Kasumi-1 (cell line): ENCODE results near the gene CAP2.
"Not testable (repeated sequence)": the region's sequence is repeated elsewhere in the genome, so short reads cannot be mapped to it uniquely, and the experiment has no call there.

Source experiments
- DNase-seq, 2 experiments: peaks; one replicate each; lab custom pipeline; 2025; lab: John Stamatoyannopoulos, UW

CAP2 gene

DNA sequence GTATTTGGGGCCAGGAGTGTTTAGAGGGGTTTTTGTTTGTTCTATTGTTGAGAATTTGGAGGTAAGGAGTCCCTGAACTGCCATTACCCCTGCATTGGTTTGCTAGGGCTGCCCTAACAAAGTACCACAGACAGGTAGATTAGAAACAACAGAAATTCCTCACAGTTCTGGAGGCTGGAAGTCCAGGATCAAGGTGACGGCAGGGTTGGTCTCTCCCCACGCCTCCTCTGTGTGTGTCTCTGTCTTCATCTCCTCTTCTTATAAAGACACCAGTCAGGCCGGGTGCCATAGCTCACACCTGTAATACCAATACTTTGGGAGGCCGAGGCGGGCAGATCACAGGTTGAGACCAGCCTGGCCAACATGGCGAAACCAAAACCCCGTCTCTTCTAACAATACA, 109.7 kb downstream of the CAP2 start:
- no peak for DNase-seq

DNA sequence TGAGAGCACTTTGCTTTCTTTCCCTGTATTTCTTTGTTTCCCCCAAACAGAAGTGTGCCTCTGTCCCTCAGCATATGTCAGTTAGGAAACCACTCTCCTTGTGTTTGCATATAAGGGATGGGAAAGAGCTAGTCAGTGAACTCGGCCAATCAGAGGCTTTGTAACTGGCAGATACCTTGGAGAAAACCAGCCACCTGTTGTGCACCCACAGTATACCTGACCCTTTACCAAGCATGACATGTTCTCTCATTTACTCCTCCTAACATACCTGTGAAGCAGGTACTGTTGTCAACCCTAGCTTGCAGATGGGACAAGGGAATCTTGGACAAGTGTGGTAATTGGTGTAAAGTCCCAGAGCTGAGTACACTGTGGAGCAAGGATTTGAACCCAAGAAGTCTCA, 110.6 kb downstream of the CAP2 start:
- DNase-seq, result no peak

DNA sequence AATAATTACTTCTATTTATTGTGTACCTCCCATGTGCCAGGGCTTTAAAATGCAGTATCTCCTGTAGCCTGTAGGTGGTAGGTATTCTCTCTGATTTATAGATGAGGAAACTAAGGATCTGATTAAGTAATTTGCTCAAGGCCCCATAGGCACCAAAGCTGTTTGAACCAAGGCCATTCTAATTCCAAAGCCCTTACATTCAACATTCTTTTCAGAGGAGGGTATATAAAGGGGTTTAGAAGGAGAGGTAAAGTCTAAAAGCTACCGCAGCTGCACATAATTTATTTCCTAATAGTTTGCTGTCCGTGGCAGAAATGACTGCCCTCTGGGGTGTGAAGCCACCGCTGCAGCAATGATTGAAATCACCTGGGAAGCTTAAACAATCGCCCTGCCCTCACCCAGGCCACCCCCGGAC, 111.7 kb downstream of the CAP2 start:
- DNase-seq, result peak in 1 of 2 experiments; percentile 33

DNA sequence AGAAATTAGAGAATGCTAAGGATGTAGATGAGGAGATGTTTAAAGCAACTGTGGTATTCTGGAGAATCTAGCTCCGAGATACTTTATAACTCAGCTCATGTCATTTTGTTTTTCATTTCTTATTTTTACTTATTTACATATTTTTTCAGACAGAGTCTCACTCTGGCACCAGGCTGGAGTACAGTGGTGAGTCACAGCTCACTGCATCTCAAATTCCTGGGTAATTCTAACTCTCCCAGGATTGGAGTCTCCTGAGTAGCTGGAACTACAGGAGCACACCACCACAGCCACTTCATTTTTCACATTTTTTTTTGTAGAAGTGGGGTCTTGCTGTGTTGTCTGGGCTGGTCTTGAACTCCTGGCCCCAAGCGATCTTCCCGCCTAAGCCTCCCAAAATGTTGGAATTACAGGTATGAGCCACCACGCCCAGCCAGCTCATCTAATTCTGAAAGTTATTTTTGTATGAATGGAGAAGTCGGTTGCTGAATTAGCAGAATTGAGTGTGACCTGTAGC, 112.4 kb downstream of the CAP2 start:
- DNase-seq, result no peak

DNA sequence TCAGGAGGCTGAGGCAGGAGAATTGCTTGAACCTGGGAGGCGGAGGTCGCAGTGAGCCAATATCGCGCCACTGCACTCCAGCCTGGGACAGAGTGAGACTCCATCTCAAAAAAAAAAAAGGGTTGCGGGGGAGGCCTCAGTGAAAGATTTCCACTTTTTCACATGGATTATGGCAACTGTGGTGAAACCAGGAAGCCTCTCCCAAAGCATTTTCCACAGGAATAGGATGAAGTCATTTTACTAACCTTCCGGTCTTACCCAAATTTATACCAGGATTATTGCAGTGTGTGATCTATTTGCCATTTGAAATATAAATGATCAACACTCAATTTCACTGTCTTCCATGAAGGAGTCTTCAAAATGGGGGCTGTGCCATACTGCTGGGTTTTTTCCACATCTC, 113.1 kb downstream of the CAP2 start:
- DNase-seq, result no peak

DNA sequence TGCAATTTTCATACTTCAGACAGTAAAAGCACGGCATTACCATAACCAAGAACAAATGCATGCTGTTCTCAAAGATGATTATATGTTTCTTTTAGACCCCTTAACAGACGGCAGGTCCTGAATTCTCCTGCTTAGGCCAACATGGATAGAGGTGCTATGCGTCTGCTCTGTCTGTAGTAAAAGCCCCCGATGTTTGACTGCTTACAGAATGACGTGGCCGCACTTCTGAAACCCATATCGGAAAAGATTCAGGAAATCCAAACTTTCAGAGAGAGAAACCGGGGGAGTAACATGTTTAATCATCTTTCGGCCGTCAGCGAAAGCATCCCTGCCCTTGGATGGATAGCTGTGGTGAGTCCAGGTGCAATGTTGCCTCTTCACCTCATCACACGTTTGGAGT, 113.6 kb downstream of the CAP2 start:
- no peak for DNase-seq

DNA sequence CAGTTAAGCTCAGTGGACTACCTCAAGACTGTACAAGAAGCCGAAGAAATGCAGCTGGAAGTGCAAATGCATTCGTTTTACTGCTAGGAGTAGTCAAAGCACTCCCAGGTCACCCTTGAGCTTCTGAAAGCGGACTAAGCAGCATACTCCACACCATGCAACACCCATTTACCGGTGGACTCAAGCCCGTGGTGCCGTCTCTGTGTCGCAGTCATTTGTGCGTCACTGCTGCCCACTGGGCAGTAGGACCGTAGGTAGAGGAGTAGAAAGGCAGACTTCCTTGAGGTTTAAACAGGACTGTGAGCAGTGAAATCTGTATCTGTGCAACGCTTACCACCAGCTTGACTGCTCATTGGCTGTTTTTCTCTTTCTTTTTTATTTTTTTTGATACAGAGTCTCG, 117.7 kb downstream of the CAP2 start:
- DNase-seq, result no peak

DNA sequence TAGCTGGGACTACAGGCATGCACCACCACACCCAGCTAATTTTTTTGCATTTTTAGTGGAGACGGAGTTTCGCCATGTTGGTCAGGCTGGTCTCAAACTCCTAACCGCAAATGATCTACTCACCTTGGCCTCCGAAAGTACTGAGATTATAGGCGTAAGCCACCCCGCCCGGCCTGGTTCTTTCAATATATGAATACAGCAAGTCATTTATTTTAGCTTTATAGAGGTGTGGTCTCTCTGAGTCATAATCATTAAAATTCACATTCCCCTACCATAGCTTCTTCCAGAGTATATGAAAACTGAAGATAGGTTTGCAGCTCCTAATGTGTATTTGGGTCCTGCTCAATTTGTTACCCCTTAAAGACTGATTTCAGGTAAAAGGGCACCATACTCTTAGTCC, 118.2 kb downstream of the CAP2 start:
- DNase-seq, result no peak

DNA sequence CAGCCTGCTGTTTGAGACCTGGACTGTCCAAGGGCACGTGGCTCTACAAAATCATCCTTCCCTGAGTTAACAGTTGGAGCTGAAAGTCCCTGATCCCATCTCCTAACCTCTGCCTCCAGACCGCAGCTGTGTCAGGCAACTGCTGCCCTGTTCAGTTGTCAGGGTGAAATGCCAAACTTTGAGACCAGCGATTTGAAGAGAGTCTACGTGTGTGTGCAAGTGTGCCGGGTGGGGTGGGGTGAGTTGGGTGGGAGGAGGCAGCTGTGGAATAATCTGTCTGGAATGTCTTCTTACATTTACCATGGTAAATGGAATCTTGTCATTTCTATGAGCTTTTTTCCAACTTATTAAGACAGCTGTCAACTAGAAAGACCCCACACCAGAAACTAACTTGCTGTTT, 125.7 kb downstream of the CAP2 start:
- DNase-seq, result no peak

DNA sequence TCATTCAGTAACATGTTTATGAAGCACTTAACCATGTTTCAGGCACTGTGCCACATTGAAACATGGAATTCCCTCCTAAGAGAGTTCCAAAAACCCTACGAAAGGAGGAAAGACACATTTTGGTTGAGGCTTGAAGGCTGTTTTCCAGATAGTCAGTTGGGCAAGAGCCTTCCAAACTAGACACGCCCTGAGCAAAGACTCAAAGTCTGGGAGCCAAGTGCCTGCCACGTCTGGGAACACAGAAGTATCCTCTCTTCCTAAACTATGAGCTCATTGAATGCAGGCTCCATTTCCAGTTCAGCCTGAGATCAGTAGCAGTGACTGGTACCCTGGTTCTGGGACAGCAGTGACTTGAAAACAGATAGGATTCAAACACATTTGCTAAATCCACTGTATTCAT, 132.2 kb downstream of the CAP2 start:
- no peak for DNase-seq

DNA sequence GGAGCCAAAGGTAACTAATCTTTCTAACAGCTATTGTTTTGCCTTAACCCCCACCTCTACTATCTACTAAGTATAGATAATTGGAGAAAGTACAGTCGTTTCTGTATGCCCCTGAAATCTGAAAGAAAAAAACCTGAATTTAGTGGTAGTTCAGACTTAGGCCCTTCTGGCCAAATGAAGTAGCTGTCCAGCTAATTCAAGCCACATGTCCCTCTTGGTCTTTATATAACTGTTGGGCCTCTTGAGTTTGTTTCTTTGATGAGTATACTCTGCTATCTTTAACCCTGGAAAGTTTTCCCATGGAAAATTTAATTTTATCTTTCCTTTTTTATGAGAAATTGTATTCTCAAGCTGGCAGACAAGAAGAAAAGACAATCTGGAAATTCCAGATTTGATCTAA, 133.7 kb downstream of the CAP2 start:
- no peak for DNase-seq

DNA sequence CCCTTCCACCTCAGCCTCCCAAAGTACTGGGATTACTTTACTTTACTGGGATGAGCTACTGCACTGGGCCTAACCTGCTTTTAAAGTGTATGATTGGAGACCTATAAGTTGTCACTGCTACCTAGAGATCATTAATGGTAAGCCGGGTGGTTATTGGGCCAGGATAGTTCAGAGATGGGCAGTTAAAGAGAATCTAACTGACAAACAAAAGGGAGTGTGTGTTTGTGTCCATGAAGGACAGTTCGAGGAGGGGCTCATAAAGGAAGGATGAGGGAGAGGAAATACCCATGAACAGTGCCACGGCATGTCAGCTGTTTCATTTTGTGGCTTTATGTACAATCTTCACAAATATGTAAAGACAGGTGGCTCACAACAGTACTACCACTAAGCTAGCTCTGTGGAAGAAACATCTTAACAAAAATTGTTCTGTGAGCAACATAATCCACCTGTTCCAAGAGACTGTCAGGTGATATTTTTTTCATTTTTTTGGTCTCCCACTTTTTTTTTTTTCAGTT, 137.0 kb downstream of the CAP2 start:
- no peak for DNase-seq

DNA sequence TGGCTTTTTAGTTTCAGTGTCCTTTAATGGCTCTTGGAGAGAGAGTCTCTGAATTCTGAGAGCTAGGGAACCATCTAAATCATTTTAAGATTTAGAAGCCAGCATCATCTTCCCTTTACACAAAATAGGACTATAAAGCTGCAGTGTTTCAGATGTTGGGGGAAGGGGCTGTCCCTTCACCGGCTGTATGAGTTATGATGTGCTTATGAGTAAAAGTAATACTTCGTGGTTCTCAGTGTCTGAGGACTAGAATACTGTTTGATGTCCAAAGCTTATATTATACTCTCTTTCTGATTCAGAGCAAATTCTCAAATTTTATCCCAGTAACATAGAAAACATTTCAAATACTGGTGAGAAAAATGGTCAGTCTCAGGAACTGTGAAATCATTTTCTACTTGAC, 143.2 kb downstream of the CAP2 start:
- DNase-seq, result no peak

DNA sequence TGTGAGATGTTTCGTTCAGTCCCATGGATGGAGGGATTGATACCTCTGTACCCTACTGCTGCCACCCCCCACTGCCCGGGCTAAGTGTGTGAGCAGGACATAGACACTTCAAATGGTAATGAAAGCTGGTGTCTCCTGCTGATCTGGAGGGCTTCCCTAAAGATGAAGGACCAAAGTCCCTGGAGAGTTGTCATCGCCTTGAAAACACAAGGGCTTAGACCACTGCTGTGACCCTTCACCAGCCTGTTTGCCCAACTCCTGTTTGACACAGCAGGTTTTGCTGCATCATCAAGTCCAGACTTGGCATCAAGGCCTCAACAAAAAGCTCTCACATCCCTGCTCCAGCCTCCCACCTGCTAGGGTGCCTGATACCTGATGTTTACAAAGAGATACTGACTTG, 148.8 kb downstream of the CAP2 start:
- no peak for DNase-seq

DNA sequence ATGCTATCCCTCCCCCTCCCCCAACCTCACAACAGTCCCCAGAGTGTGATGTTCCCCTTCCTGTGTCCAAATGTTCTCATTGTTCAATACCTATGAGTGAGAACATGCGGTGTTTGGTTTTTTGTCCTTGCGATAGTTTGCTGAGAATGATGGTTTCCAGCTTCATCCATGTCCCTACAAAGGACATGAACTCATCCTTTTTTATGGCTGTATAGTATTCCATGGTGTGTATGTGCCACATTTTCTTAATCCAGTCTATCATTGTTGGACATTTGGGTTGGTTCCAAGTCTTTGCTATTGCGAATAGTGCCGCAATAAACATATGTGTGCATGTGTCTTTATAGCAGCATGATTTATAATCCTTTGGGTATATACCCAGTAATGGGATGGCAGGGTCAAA, 152.3 kb downstream of the CAP2 start:
- DNase-seq, result not testable (repeated sequence)

DNA sequence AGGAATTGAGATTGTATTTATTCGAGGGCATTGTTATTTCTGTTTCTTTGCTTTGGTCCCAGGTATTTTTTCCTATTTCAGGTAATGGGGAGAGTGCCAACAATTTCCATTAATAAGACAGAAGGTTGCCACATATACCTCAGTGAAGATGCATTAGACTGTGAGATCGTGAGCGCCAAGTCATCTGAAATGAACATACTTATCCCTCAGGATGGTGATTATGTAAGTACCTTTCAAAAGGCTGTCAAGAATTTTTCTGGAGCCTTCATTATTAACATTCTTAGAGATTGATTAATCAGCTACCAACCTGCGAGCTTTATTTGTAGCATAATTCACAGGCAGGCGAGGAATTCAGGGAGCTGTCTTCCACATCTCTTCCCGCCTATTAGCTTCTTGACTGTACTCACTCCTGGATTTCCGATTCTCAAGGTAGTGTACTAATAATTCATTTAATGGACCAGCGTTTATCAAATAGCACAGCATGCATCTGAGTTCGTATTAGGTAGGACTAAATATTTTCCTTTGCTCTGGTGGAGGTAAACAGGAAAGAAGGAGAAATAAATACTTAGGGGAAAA, 158.1 kb downstream of the CAP2 start:
- no peak for DNase-seq

DNA sequence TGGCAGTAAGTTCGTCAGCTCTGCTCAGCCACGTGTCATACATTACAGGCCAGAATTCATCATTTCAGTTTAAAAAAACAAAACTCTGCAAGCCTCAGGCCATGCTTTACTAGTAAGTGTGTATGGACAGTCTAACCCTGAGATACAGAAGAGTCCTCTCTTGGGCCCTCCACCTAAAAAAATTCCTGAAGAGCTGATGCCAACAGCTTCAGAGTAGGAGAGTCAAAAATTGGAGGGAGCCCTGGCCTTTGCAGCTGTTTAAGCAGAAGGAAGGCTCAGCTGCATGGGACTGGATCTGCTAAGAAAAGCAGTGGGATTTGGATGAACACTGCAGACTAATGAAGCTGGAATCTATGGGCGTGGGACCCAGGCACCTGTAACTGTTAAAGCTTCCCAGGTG, 159.5 kb downstream of the CAP2 start:
- no peak for DNase-seq

DNA sequence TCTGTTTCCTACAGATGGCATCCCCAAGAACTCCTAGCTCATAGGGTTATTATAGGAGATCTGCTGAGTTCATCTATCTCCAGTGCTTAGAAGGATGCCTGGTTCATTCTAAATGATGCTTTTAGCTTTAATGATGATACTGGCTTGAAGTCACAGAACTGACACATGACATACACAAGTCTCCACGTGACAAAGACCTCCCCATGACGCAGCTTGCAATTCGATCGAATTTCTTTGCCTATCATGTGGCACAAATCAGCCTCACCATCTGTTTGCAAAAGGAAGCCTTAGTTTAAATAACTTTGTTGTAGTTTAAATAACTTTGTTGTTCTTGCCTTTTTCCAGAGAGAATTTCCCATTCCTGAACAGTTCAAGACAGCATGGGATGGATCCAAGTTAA, 162.6 kb downstream of the CAP2 start:
- no peak for DNase-seq

DNA sequence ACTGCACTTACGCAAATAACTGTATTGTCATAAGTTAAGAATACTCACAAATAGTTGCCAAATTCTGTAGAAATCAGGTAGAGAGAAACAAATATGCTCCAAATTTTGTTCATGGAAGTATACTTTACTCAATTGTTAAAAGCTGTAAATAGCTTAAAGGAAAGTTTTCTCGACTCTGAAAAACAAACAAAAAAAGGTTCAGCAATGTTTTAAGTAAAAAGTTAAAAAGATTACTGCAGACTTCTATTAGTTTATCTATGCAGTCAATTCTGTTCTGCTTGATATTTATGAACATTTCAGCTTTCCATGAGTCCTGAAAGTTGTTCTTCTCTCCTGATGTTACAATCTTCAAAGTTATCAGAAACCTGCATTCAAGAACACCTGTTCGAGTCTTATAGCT, 169.2 kb downstream of the CAP2 start:
- no peak for DNase-seq

DNA sequence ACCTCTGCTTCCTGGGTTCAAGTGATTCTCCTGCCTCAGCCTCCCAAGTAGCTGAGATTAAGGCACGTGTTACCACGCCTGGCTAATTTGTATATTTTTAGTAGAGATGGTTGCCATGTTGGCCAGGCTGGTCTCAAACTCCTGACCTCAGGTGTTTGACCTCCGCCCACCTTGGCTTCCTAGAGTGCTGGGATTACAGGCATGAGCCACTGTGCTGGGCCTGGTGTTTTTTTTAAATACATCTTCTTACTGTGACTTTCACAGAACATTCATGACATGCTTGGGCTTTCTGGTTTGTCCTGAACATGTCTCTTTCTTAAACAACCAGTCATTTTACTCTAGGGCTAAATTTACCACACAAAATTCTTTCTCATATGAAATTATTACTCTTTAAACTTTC, 172.0 kb downstream of the CAP2 start:
- no peak for DNase-seq

DNA sequence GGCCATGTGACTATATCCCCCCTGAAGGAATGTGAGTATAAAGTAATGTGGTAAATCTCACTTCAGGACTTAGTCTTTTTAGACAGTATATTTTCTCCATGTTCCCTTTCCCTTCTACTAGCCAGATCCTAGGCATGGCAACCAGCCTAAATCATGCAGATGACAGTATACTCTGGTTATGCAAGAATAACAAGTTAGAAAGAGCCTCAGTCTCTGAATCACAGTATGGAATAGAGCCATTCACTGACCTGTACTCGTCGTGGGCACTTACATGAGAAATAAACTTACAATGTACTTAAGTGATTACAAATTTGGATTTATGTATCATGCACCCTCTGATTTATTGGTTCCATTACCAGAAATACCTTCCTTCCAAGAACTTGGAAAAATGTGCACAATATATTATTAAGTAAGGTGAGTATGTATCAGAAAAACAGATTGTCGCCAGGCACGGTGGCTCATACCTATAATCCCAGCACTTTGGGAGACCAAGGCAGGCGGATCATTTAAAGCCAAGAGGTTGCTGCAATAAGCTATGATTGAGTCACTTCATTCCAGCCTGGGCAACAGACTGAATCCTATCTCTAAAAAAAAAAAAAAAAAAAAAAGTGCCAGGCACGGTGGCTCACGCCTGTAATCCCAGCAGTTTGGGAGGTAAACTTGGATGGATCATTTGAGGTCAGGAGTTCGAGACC, 181.6 kb downstream of the CAP2 start:
- DNase-seq, result no peak

DNA sequence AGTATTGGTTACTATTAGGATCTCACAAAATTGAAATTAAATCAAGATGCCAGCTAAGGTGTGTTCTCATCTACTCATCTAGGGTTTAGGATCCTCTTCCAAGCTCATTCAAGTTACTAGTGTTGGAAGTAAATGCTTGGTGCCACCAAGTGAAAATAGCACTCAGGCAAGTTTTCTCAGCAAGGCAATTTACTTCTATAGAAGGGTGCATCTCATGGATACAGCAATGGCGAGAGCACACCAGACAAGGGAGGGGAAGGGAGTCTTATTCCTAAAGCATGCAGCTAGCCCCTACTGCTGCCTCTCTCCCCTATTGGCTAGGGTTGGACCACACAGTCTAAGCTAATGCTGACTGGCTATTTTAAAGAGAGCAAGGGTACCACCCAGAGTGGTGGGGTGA, 183.7 kb downstream of the CAP2 start:
- no peak for DNase-seq

DNA sequence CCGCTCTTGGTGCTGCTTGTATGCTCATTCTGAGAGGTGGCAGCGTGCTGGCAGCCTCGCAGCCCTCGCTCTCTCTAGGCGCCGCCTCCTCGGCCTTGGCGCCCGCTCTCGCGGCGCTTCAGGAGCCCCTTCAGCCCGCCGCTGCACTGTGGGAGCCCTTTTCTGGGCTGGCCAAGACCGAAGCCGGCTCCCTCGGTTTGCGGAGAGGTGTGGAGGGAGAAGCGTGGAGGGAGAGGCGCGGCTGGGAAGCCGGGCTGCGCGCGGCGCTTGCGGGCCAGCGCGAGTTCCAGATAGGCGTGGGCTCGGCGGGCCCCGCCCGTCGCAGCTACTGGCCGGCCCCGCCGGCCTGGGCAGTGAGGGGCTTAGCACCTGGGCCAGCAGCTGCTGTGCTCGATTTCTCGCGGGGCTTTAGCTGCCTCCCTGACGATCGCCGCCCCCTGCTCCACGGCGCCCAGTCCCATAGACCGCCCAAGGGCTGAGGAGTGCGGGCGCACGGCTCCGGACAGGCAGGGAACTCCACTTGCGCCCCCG, 187.2 kb downstream of the CAP2 start:
- DNase-seq, result no peak

DNA sequence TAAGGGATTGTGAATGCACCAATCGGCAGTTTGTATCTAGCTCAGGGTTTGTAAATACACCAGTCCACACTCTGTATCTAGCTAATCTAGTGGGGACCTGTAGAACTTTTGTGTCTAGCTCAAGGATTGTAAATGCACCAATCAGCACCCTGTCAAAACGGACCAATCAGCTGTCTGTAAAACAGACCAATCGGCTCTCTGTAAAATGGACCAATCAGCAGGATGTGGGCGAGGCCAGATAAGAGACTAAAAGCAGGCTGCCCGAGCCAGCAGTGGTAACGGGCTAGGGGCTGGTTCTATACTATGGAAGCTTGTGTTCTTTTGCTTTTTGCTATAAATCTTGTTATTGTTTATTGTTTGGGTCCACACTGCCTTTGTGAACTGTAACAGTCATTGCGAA, 187.9 kb downstream of the CAP2 start:
- DNase-seq, result not testable (repeated sequence)
